ENCODE data around the gene G0S2. TPM values are rescaled to one million over a fixed set of nuclear protein-coding genes. Genes with fewer than 3 reads are reported as not detected.

G0S2 gene
- total RNA-seq, 1 experiment from 2014 or later = 9.0 TPM

- no peaks in the 10 kb centered on the region for H3K9me3 ChIP-seq (ENCODE audit: low read depth, low read length, poor library complexity, severe bottlenecking)
- no peak for DNase-seq (ENCODE audit: low spot score)
- peak overlapping the region; percentile 87 for H3K27ac ChIP-seq (ENCODE audit: low read depth, low read length, poor library complexity, severe bottlenecking)
- no peak for TF ChIP-seq CTCF (conservative IDR thresholded peaks at IDR 0.05; ENCODE audit: low read depth, low read length)
- no peak for TF ChIP-seq EZH2 (IDR thresholded peaks at IDR 0.05; ENCODE audit: borderline replicate concordance, low read depth, low read length, poor library complexity, severe bottlenecking)
- peaks cover 54% of the 10 kb centered on the region for H3K4me1 ChIP-seq (ENCODE audit: insufficient read depth, low read length, poor library complexity, severe bottlenecking)
- CTCF ChIA-PET = interaction anchor here (0.9 to 2.0 kb wide), 5 partner anchors 30 to 122 kb away, joined by 3 to 20 read pairs (median 3); no protein-coding TSS in a partner anchor
- intact Hi-C loops (cut with micrococcal nuclease; ENCODE audit: unreplicated experiment) = loop anchor here (2.0 kb wide), 2 partner anchors 50 to 58 kb away; no protein-coding TSS in a partner anchor
- no peaks in the 10 kb centered on the region for H3K36me3 ChIP-seq (ENCODE audit: insufficient read depth, low read length, poor library complexity, severe bottlenecking)
- POLR2A ChIA-PET (ENCODE audit: low non-redundant PET) = no interaction called here
- no peak overlapping the region for H3K4me3 ChIP-seq (ENCODE audit: low read depth, low read length, poor library complexity, severe bottlenecking)
- no peaks in the 10 kb centered on the region for H3K27me3 ChIP-seq (replicated peaks; ENCODE audit: insufficient read depth, low read depth, low read length, poor library complexity)
- BruUV-seq (replicated peaks) = no TSS peak
Observed at GRCh38 chr1:209627027-209627731, 48.0 kb upstream of the G0S2 start.

- no peaks in the 10 kb centered on the region for H3K36me3 ChIP-seq (ENCODE audit: insufficient read depth, low read length, poor library complexity, severe bottlenecking)
- peak overlapping the region; percentile 87 for H3K27ac ChIP-seq (ENCODE audit: low read depth, low read length, poor library complexity, severe bottlenecking)
- POLR2A ChIA-PET (ENCODE audit: low non-redundant PET) = no interaction called here
- DNase-seq (ENCODE audit: low spot score) = peak; percentile 91
- H3K9me3 ChIP-seq (ENCODE audit: low read depth, low read length, poor library complexity, severe bottlenecking) = no peaks in the 10 kb centered on the region
- no peaks in the 10 kb centered on the region for H3K27me3 ChIP-seq (replicated peaks; ENCODE audit: insufficient read depth, low read depth, low read length, poor library complexity)
- peaks cover 48% of the 10 kb centered on the region for H3K4me1 ChIP-seq (ENCODE audit: insufficient read depth, low read length, poor library complexity, severe bottlenecking)
- CTCF ChIA-PET = interaction anchor here (0.9 to 2.0 kb wide), 5 partner anchors 30 to 122 kb away, joined by 3 to 20 read pairs (median 3); no protein-coding TSS in a partner anchor
- no peak overlapping the region for H3K4me3 ChIP-seq (ENCODE audit: low read depth, low read length, poor library complexity, severe bottlenecking)
- TF ChIP-seq EZH2 (IDR thresholded peaks at IDR 0.05; ENCODE audit: borderline replicate concordance, low read depth, low read length, poor library complexity, severe bottlenecking) = no peak
- TF ChIP-seq CTCF (conservative IDR thresholded peaks at IDR 0.05; ENCODE audit: low read depth, low read length) = peak; percentile 99
- no TSS peak for BruUV-seq (replicated peaks)
- intact Hi-C loops (cut with micrococcal nuclease; ENCODE audit: unreplicated experiment) = loop anchor here (2.0 kb wide), 3 partner anchors 51 to 141 kb away; no protein-coding TSS in a partner anchor
Observed at GRCh38 chr1:209627732-209628196, 47.4 kb upstream of the G0S2 start.

GRCh38 chr1:209628618-209629299 is 46.5 kb upstream of the G0S2 start:
- no peak for DNase-seq (ENCODE audit: low spot score)
- TF ChIP-seq EZH2 (IDR thresholded peaks at IDR 0.05; ENCODE audit: borderline replicate concordance, low read depth, low read length, poor library complexity, severe bottlenecking) (no peak), CTCF (conservative IDR thresholded peaks at IDR 0.05; ENCODE audit: low read depth, low read length) (no peak)
- no peaks in the 10 kb centered on the region for H3K27me3 ChIP-seq (replicated peaks; ENCODE audit: insufficient read depth, low read depth, low read length, poor library complexity)
- CTCF ChIA-PET = interaction anchor here (0.6 to 2.0 kb wide), 2 partner anchors 59 to 66 kb away, joined by 3 to 20 read pairs; no protein-coding TSS in a partner anchor
- intact Hi-C loops (cut with micrococcal nuclease; ENCODE audit: unreplicated experiment) = loop anchor here (2.0 kb wide), 1 partner anchor 140 kb away; no protein-coding TSS in a partner anchor
- no peak overlapping the region for H3K4me3 ChIP-seq (ENCODE audit: low read depth, low read length, poor library complexity, severe bottlenecking)
- H3K36me3 ChIP-seq (ENCODE audit: insufficient read depth, low read length, poor library complexity, severe bottlenecking) = no peaks in the 10 kb centered on the region
- POLR2A ChIA-PET (ENCODE audit: low non-redundant PET) = no interaction called here
- no TSS peak for BruUV-seq (replicated peaks)
- H3K27ac ChIP-seq (ENCODE audit: low read depth, low read length, poor library complexity, severe bottlenecking) = no peak overlapping the region
- H3K9me3 ChIP-seq (ENCODE audit: low read depth, low read length, poor library complexity, severe bottlenecking) = no peaks in the 10 kb centered on the region
- peaks cover 42% of the 10 kb centered on the region for H3K4me1 ChIP-seq (ENCODE audit: insufficient read depth, low read length, poor library complexity, severe bottlenecking)

Data from A673 (cell line).